GM23338 (cell line): ENCODE measurements around the gene GAB2. TPM values are rescaled to one million over a fixed set of nuclear protein-coding genes. Genes with fewer than 3 reads are reported as not detected.

Experiments
- ATAC-seq: fragments of 200-7000 bp; cut with Tn5 transposase; 3 replicates; pipeline ENCODE4 v1.9.1; 2020
- DNase-seq: peaks from one replicate; pipeline ENCODE4 v3.0.0-alpha.2; 2015; ENCODE audit warnings: low spot score
- H2AFZ ChIP-seq: fragments of 200-600 bp; sonication (generic); 2 replicates; pipeline ENCODE4 v1.8.0; 2016; ENCODE audit warnings: antibody characterized with exemption, mild to moderate bottlenecking, moderate library complexity
- H3F3A ChIP-seq: fragments of 200-600 bp; sonication (generic); replicated peaks from 2 replicates; pipeline ENCODE4 v1.8.0; 2017; ENCODE audit warnings: antibody characterized with exemption, mixed run types, low read depth
- H3K27ac ChIP-seq: fragments of 200-600 bp; sonication (generic); 2 replicates; pipeline ENCODE4 v1.6.1; 2016; ENCODE audit warnings: low read depth
- H3K27me3 ChIP-seq: fragments of 200-600 bp; sonication (generic); 2 replicates; pipeline ENCODE4 v1.8.0; 2016; ENCODE audit warnings: mild to moderate bottlenecking, mixed run types, moderate library complexity; ENCODE audit not compliant: insufficient read depth
- H3K36me3 ChIP-seq: fragments of 200-600 bp; sonication (generic); 2 replicates; pipeline ENCODE4 v1.8.0; 2016; ENCODE audit warnings: mild to moderate bottlenecking; ENCODE audit not compliant: insufficient read depth
- H3K4me1 ChIP-seq: fragments of 200-600 bp; sonication (generic); 2 replicates; pipeline ENCODE4 v1.8.0; 2016; ENCODE audit warnings: mild to moderate bottlenecking, moderate library complexity; ENCODE audit not compliant: insufficient read depth
- H3K4me2 ChIP-seq: fragments of 200-600 bp; sonication (generic); 2 replicates; pipeline ENCODE4 v1.7.1; 2017; ENCODE audit warnings: mixed run types
- H3K4me3 ChIP-seq: fragments of 200-600 bp; sonication (generic); 2 replicates; pipeline ENCODE4 v1.6.1; 2016; ENCODE audit warnings: mixed run types
- H3K79me2 ChIP-seq: fragments of 200-600 bp; sonication (generic); replicated peaks from 2 replicates; pipeline ENCODE4 v1.8.0; 2017; ENCODE audit warnings: mild to moderate bottlenecking; ENCODE audit not compliant: insufficient read depth
- H3K9me2 ChIP-seq: fragments of 200-600 bp; sonication (generic); 2 replicates; pipeline ENCODE4 v1.8.0; 2017; ENCODE audit not compliant: insufficient read depth
- H4K20me1 ChIP-seq: fragments of 200-600 bp; sonication (generic); replicated peaks from 2 replicates; pipeline ENCODE4 v1.8.0; 2017; ENCODE audit warnings: mild to moderate bottlenecking; ENCODE audit not compliant: insufficient read depth
- H3K27ac Mint-ChIP-seq: 2 replicates; pipeline ENCODE4 v1.8.0; 2020; ENCODE audit warnings: inconsistent platforms, mild to moderate bottlenecking, moderate library complexity, mixed read lengths
- H3K27me3 Mint-ChIP-seq: 3 replicates; pipeline ENCODE4 v1.8.0; 2022; ENCODE audit warnings: low read depth, mild to moderate bottlenecking, moderate library complexity, mixed read lengths, inconsistent platforms; ENCODE audit not compliant: insufficient read depth, poor library complexity
- H3K36me3 Mint-ChIP-seq: 3 replicates; pipeline ENCODE4 v1.8.0; 2021; ENCODE audit warnings: low read depth, mild to moderate bottlenecking, inconsistent platforms, moderate library complexity, mixed read lengths
- H3K4me1 Mint-ChIP-seq: 3 replicates; pipeline ENCODE4 v1.8.0; 2020; ENCODE audit warnings: mild to moderate bottlenecking, inconsistent platforms, mixed read lengths
- H3K4me3 Mint-ChIP-seq: 3 replicates; pipeline ENCODE4 v1.8.0; 2021; ENCODE audit warnings: moderate library complexity, mild to moderate bottlenecking, inconsistent platforms, mixed read lengths
- H3K9me3 Mint-ChIP-seq: 3 replicates; pipeline ENCODE4 v1.8.0; 2020; ENCODE audit warnings: moderate library complexity, mild to moderate bottlenecking, inconsistent platforms, mixed read lengths
- CREB1 ChIP-seq: fragments of 250-450 bp; sonication (Bioruptor Pico); IDR thresholded peaks from 2 replicates; pipeline ENCODE4 v1.5.0; 2020; ENCODE audit warnings: low read depth, mild to moderate bottlenecking, moderate library complexity
- EZH2 ChIP-seq: fragments of 200-600 bp; sonication (generic); IDR thresholded peaks from one replicate; pipeline ENCODE4 v1.8.0; 2017; ENCODE audit warnings: antibody characterized with exemption, mild to moderate bottlenecking, low read depth; ENCODE audit not compliant: unreplicated experiment
- NANOG ChIP-seq: IDR thresholded peaks from 2 replicates; pipeline ENCODE4 v1.6.1; 2016; ENCODE audit warnings: antibody characterized with exemption, borderline replicate concordance
- POLR2AphosphoS5 ChIP-seq: IDR thresholded peaks from 2 replicates; pipeline ENCODE4 v1.6.1; 2016; ENCODE audit warnings: antibody characterized with exemption, low read depth
- STAT1 ChIP-seq: IDR thresholded peaks from one replicate; pipeline ENCODE4 v1.6.1; 2016; ENCODE audit warnings: antibody characterized with exemption; ENCODE audit not compliant: unreplicated experiment
- ZNF331 ChIP-seq: fragments of 250-450 bp; sonication (Bioruptor Pico); IDR thresholded peaks from 2 replicates; pipeline ENCODE4 v1.5.0; 2020; ENCODE audit warnings: low read depth, mild to moderate bottlenecking, moderate library complexity
- polyA plus RNA-seq: library from polyadenylated mRNA; unstranded; fragments of >200 nt; fragmentation: Nextera tagmentation; extraction: Ambion mirVana; gene quantifications from 2 replicates; pipeline ENCODE4 v1.2.1, GENCODE V29; 2016
- total RNA-seq: library from RNA; depleted of rRNA; stranded (reverse); fragments of >200 nt; shearing (Covaris generic); gene quantifications from 2 replicates; pipeline ENCODE4 v1.2.3, GENCODE V29; 2014
- TF ChIP-seq, protein P1 (sequence below): IDR thresholded peaks from 2 replicates; pipeline ENCODE4 v1.6.1; 2016; ENCODE audit warnings: antibody characterized with exemption
- TF ChIP-seq, protein P2 (sequence below), 2 experiments: fragments of 200-600 bp in 1 of 2; sonication (generic) in 1 of 2; conservative IDR thresholded peaks; 2 replicates each; pipeline versions ENCODE4 v1.5.1 to v1.6.1; 2016 to 2017; ENCODE audit warnings: antibody characterized with exemption in 2 of 2, low read depth in 2 of 2, mild to moderate bottlenecking in 2 of 2, moderate library complexity in 1 of 2
- TF ChIP-seq, protein P3 (sequence below): fragments of 250-450 bp; sonication (Bioruptor Pico); IDR thresholded peaks from 2 replicates; pipeline ENCODE4 v1.5.0; 2020; ENCODE audit warnings: mild to moderate bottlenecking, moderate library complexity
- TF ChIP-seq, protein P4 (sequence below): IDR thresholded peaks from one replicate; pipeline ENCODE4 v1.6.1; 2018; ENCODE audit warnings: antibody characterized with exemption; ENCODE audit not compliant: unreplicated experiment

The GAB2 gene
- total and polyA plus RNA-seq, 2 experiments from 2014 or later = 2.0 to 10.8 TPM

- H4K20me1 ChIP-seq = no peaks in the 10 kb centered on the region; the same call in 1 of the 2 replicates
- H3K9me2 ChIP-seq = no peaks in the 10 kb centered on the region
- H3K4me1 ChIP-seq = peaks cover 45% of the 10 kb centered on the region
- Mint-ChIP-seq H3K4me1 (peaks cover 50% of the 10 kb centered on the region), H3K4me3 (no peak overlapping the region), H3K9me3 (no peaks in the 10 kb centered on the region), H3K27ac (no peak overlapping the region), H3K36me3 (no peaks in the 10 kb centered on the region), H3K27me3 (peaks cover 26% of the 10 kb centered on the region)
- DNase-seq = no peak
- ATAC-seq = no peak
- no peak overlapping the region for H3K4me3 ChIP-seq
- H3K36me3 ChIP-seq = no peaks in the 10 kb centered on the region
- H3F3A ChIP-seq = 0 out of 2 replicates have a peak, but pooled peaks cover 11% of the 10 kb centered on the region
- no peaks in the 10 kb centered on the region for H3K79me2 ChIP-seq
- peaks cover 19% of the 10 kb centered on the region for H3K27me3 ChIP-seq
- no peak overlapping the region for H2AFZ ChIP-seq
- no peak overlapping the region for H3K4me2 ChIP-seq
- no peak overlapping the region for H3K27ac ChIP-seq
- TF ChIP-seq ZNF331 = no peak
- no peak for TF ChIP-seq STAT1
- TF ChIP-seq, protein P1, sequence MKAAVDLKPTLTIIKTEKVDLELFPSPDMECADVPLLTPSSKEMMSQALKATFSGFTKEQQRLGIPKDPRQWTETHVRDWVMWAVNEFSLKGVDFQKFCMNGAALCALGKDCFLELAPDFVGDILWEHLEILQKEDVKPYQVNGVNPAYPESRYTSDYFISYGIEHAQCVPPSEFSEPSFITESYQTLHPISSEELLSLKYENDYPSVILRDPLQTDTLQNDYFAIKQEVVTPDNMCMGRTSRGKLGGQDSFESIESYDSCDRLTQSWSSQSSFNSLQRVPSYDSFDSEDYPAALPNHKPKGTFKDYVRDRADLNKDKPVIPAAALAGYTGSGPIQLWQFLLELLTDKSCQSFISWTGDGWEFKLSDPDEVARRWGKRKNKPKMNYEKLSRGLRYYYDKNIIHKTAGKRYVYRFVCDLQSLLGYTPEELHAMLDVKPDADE = no peak
- no peak for TF ChIP-seq CREB1 (CRISPR knock-in tag)
- TF ChIP-seq, protein P2, sequence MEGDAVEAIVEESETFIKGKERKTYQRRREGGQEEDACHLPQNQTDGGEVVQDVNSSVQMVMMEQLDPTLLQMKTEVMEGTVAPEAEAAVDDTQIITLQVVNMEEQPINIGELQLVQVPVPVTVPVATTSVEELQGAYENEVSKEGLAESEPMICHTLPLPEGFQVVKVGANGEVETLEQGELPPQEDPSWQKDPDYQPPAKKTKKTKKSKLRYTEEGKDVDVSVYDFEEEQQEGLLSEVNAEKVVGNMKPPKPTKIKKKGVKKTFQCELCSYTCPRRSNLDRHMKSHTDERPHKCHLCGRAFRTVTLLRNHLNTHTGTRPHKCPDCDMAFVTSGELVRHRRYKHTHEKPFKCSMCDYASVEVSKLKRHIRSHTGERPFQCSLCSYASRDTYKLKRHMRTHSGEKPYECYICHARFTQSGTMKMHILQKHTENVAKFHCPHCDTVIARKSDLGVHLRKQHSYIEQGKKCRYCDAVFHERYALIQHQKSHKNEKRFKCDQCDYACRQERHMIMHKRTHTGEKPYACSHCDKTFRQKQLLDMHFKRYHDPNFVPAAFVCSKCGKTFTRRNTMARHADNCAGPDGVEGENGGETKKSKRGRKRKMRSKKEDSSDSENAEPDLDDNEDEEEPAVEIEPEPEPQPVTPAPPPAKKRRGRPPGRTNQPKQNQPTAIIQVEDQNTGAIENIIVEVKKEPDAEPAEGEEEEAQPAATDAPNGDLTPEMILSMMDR (conservative IDR thresholded peaks at IDR 0.05; ENCODE audit: low read depth in 2 of 2) = no peak
- TF ChIP-seq, protein P3, sequence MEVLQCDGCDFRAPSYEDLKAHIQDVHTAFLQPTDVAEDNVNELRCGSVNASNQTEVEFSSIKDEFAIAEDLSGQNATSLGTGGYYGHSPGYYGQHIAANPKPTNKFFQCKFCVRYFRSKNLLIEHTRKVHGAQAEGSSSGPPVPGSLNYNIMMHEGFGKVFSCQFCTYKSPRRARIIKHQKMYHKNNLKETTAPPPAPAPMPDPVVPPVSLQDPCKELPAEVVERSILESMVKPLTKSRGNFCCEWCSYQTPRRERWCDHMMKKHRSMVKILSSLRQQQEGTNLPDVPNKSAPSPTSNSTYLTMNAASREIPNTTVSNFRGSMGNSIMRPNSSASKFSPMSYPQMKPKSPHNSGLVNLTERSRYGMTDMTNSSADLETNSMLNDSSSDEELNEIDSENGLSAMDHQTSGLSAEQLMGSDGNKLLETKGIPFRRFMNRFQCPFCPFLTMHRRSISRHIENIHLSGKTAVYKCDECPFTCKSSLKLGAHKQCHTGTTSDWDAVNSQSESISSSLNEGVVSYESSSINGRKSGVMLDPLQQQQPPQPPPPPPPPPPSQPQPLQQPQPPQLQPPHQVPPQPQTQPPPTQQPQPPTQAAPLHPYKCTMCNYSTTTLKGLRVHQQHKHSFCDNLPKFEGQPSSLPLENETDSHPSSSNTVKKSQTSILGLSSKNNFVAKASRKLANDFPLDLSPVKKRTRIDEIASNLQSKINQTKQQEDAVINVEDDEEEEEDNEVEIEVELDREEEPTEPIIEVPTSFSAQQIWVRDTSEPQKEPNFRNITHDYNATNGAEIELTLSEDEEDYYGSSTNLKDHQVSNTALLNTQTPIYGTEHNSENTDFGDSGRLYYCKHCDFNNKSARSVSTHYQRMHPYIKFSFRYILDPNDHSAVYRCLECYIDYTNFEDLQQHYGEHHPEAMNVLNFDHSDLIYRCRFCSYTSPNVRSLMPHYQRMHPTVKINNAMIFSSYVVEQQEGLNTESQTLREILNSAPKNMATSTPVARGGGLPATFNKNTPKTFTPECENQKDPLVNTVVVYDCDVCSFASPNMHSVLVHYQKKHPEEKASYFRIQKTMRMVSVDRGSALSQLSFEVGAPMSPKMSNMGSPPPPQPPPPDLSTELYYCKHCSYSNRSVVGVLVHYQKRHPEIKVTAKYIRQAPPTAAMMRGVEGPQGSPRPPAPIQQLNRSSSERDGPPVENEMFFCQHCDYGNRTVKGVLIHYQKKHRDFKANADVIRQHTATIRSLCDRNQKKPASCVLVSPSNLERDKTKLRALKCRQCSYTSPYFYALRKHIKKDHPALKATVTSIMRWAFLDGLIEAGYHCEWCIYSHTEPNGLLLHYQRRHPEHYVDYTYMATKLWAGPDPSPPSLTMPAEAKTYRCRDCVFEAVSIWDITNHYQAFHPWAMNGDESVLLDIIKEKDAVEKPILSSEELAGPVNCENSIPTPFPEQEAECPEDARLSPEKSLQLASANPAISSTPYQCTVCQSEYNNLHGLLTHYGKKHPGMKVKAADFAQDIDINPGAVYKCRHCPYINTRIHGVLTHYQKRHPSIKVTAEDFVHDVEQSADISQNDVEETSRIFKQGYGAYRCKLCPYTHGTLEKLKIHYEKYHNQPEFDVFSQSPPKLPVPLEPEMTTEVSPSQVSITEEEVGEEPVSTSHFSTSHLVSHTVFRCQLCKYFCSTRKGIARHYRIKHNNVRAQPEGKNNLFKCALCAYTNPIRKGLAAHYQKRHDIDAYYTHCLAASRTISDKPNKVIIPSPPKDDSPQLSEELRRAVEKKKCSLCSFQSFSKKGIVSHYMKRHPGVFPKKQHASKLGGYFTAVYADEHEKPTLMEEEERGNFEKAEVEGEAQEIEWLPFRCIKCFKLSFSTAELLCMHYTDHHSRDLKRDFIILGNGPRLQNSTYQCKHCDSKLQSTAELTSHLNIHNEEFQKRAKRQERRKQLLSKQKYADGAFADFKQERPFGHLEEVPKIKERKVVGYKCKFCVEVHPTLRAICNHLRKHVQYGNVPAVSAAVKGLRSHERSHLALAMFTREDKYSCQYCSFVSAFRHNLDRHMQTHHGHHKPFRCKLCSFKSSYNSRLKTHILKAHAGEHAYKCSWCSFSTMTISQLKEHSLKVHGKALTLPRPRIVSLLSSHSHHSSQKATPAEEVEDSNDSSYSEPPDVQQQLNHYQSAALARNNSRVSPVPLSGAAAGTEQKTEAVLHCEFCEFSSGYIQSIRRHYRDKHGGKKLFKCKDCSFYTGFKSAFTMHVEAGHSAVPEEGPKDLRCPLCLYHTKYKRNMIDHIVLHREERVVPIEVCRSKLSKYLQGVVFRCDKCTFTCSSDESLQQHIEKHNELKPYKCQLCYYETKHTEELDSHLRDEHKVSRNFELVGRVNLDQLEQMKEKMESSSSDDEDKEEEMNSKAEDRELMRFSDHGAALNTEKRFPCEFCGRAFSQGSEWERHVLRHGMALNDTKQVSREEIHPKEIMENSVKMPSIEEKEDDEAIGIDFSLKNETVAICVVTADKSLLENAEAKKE = no peak
- no peak for TF ChIP-seq NANOG
- no peak for TF ChIP-seq POLR2AphosphoS5
- no peak for TF ChIP-seq EZH2
- TF ChIP-seq, protein P4, sequence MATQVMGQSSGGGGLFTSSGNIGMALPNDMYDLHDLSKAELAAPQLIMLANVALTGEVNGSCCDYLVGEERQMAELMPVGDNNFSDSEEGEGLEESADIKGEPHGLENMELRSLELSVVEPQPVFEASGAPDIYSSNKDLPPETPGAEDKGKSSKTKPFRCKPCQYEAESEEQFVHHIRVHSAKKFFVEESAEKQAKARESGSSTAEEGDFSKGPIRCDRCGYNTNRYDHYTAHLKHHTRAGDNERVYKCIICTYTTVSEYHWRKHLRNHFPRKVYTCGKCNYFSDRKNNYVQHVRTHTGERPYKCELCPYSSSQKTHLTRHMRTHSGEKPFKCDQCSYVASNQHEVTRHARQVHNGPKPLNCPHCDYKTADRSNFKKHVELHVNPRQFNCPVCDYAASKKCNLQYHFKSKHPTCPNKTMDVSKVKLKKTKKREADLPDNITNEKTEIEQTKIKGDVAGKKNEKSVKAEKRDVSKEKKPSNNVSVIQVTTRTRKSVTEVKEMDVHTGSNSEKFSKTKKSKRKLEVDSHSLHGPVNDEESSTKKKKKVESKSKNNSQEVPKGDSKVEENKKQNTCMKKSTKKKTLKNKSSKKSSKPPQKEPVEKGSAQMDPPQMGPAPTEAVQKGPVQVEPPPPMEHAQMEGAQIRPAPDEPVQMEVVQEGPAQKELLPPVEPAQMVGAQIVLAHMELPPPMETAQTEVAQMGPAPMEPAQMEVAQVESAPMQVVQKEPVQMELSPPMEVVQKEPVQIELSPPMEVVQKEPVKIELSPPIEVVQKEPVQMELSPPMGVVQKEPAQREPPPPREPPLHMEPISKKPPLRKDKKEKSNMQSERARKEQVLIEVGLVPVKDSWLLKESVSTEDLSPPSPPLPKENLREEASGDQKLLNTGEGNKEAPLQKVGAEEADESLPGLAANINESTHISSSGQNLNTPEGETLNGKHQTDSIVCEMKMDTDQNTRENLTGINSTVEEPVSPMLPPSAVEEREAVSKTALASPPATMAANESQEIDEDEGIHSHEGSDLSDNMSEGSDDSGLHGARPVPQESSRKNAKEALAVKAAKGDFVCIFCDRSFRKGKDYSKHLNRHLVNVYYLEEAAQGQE = no peak
Observed at GRCh38 chr11:78423241-78423640, 5.6 kb upstream of the GAB2 start.
